ENCODE measurements around the gene PPIL4. TPM values are rescaled to one million over a fixed set of nuclear protein-coding genes. Genes with fewer than 3 reads are reported as not detected.

Gene PPIL4
- total RNA-seq, 1 experiment from 2014 or later = 43.0 TPM

DNA sequence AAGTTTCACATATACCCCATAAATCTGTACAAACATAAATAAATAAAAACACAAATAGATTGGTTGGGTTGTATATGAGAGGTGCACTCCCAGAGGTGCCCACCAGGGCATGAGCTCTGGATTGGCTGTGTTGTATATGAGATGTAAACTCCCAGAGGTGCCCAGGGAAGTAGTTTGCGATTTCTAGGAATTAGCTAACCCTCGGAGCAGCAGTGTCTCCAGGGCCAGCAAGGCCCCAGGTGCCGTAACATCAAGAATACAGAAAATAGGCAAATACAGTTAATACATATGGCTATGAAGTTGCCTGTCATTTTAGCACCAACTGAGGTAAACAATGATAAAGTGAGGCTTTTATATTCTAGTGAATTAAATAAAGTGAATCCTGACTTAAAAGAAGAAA lies 14.9 kb upstream of the PPIL4 start:
- POLR2A ChIA-PET (ENCODE audit: low non-redundant PET) = no interaction called here
- Histone ChIP-seq H3K4me1 (ENCODE audit: insufficient read depth, low read length, poor library complexity, severe bottlenecking) (no peaks in the 10 kb centered on the region), H3K27ac (ENCODE audit: low read depth, low read length, poor library complexity, severe bottlenecking) (no peak overlapping the region), H3K4me3 (ENCODE audit: low read depth, low read length, poor library complexity, severe bottlenecking) (no peak overlapping the region), H3K36me3 (ENCODE audit: insufficient read depth, low read length, poor library complexity, severe bottlenecking) (no peaks in the 10 kb centered on the region), H3K27me3 (replicated peaks; ENCODE audit: insufficient read depth, low read depth, low read length, poor library complexity) (peaks cover 40% of the 10 kb centered on the region), H3K9me3 (ENCODE audit: low read depth, low read length, poor library complexity, severe bottlenecking) (no peaks in the 10 kb centered on the region)
- DNase-seq (ENCODE audit: low spot score) = peak; percentile 53
- BruUV-seq (replicated peaks) = no TSS peak
- intact Hi-C loops (cut with micrococcal nuclease; ENCODE audit: unreplicated experiment) = loop anchor here (10.0 kb wide), 2 partner anchors 154 to 304 kb away; partner anchors contain the start of genes LATS1 and LRP11
- TF ChIP-seq, protein P1, sequence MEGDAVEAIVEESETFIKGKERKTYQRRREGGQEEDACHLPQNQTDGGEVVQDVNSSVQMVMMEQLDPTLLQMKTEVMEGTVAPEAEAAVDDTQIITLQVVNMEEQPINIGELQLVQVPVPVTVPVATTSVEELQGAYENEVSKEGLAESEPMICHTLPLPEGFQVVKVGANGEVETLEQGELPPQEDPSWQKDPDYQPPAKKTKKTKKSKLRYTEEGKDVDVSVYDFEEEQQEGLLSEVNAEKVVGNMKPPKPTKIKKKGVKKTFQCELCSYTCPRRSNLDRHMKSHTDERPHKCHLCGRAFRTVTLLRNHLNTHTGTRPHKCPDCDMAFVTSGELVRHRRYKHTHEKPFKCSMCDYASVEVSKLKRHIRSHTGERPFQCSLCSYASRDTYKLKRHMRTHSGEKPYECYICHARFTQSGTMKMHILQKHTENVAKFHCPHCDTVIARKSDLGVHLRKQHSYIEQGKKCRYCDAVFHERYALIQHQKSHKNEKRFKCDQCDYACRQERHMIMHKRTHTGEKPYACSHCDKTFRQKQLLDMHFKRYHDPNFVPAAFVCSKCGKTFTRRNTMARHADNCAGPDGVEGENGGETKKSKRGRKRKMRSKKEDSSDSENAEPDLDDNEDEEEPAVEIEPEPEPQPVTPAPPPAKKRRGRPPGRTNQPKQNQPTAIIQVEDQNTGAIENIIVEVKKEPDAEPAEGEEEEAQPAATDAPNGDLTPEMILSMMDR (conservative IDR thresholded peaks at IDR 0.05; ENCODE audit: low read depth, low read length) = peak; percentile 62
- TF ChIP-seq EZH2 (IDR thresholded peaks at IDR 0.05; ENCODE audit: borderline replicate concordance, low read depth, low read length, poor library complexity, severe bottlenecking) = no peak
- CTCF ChIA-PET = interaction anchor here (1.0 kb wide), 1 partner anchor 15 kb away, joined by 3 read pairs; the partner anchor contains the start of gene PPIL4

DNA sequence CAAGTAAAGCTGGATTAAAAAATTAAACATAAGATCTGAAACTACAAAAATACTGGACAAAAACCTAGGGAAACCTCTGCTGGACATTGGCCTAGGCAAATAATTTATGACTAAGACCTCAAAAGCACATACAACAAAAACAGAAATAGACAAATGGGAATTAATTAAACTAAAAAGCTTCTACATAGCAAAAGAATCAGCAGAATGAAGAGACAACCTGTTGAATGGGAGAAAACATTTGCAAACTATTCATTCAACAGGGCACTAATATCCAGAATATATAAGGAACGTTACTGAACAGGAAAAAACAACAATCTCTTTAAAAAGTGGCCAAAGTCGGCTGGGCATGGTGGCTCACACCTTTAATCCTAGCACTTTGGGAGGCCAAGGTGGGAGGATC lies 13.5 kb upstream of the PPIL4 start:
- DNase-seq (ENCODE audit: low spot score) = no peak
- Histone ChIP-seq H3K27me3 (replicated peaks; ENCODE audit: insufficient read depth, low read depth, low read length, poor library complexity) (peaks cover 40% of the 10 kb centered on the region), H3K4me3 (ENCODE audit: low read depth, low read length, poor library complexity, severe bottlenecking) (no peak overlapping the region), H3K36me3 (ENCODE audit: insufficient read depth, low read length, poor library complexity, severe bottlenecking) (no peaks in the 10 kb centered on the region), H3K27ac (ENCODE audit: low read depth, low read length, poor library complexity, severe bottlenecking) (no peak overlapping the region), H3K4me1 (ENCODE audit: insufficient read depth, low read length, poor library complexity, severe bottlenecking) (no peaks in the 10 kb centered on the region), H3K9me3 (ENCODE audit: low read depth, low read length, poor library complexity, severe bottlenecking) (no peaks in the 10 kb centered on the region)
- CTCF ChIA-PET = no interaction called here
- no TSS peak for BruUV-seq (replicated peaks)
- TF ChIP-seq, protein P1 (conservative IDR thresholded peaks at IDR 0.05; ENCODE audit: low read depth, low read length) = no peak
- TF ChIP-seq EZH2 (IDR thresholded peaks at IDR 0.05; ENCODE audit: borderline replicate concordance, low read depth, low read length, poor library complexity, severe bottlenecking) = no peak
- intact Hi-C loops (cut with micrococcal nuclease; ENCODE audit: unreplicated experiment) = no loop called here
- POLR2A ChIA-PET (ENCODE audit: low non-redundant PET) = no interaction called here

DNA sequence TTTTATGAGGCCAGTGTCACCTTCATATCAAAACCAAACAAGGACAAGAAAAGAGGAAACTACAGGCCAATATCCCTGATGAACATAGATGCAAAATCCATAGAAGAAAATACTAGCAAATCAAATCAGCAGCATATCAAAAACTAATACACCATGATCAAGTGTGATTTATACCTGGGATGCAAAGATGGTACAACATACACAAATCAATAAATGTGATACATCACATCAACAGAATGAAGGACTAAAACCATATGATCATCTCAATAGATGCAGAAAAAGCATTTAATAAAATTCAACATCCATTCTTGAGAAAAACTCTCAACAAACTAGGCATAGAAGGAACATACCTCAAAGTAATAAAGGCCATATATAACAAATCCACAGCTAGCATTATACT lies 12.2 kb upstream of the PPIL4 start:
- Histone ChIP-seq H3K27me3 (replicated peaks; ENCODE audit: insufficient read depth, low read depth, low read length, poor library complexity) (peaks cover 40% of the 10 kb centered on the region), H3K4me3 (ENCODE audit: low read depth, low read length, poor library complexity, severe bottlenecking) (no peak overlapping the region), H3K9me3 (ENCODE audit: low read depth, low read length, poor library complexity, severe bottlenecking) (no peaks in the 10 kb centered on the region), H3K36me3 (ENCODE audit: insufficient read depth, low read length, poor library complexity, severe bottlenecking) (no peaks in the 10 kb centered on the region), H3K27ac (ENCODE audit: low read depth, low read length, poor library complexity, severe bottlenecking) (no peak overlapping the region), H3K4me1 (ENCODE audit: insufficient read depth, low read length, poor library complexity, severe bottlenecking) (no peaks in the 10 kb centered on the region)
- no TSS peak for BruUV-seq (replicated peaks)
- intact Hi-C loops (cut with micrococcal nuclease; ENCODE audit: unreplicated experiment) = no loop called here
- TF ChIP-seq, protein P1 (conservative IDR thresholded peaks at IDR 0.05; ENCODE audit: low read depth, low read length) = no peak
- TF ChIP-seq EZH2 (IDR thresholded peaks at IDR 0.05; ENCODE audit: borderline replicate concordance, low read depth, low read length, poor library complexity, severe bottlenecking) = no peak
- ChIA-PET CTCF (no interaction called here), POLR2A (ENCODE audit: low non-redundant PET) (no interaction called here)
- no peak for DNase-seq (ENCODE audit: low spot score)

All from A673 (cell line).